AG08395 (cell line): ENCODE data around the gene FCRLB.
"Not testable (repeated sequence)": the region's sequence is repeated elsewhere in the genome, so short reads cannot be mapped to it uniquely, and the experiment has no call there.

ENCODE experiments used
- DNase-seq: peaks from one replicate; pipeline ENCODE4 v3.0.0; 2012; ENCODE audit warnings: mixed read lengths, low spot score

Gene FCRLB

GRCh38 chr1:161740921-161741320, 19.6 kb downstream of the FCRLB start:
- no peak for DNase-seq

- no peak for DNase-seq
These were observed 21.9 kb downstream of the FCRLB start for GRCh38 chr1:161743231-161743630.

- DNase-seq, result no peak
These were observed 26.5 kb downstream of the FCRLB start for GRCh38 chr1:161747801-161748200.

GRCh38 chr1:161749509-161750407, 28.4 kb downstream of the FCRLB start, which contains the start of gene DUSP12:
TSS of gene DUSP12 (plus strand) at chr1:161749786. CDS start at chr1:161749802, 16 bp downstream.
- DNase-seq, result peak; percentile 96

GRCh38 chr1:161763522-161764098, 42.3 kb downstream of the FCRLB start:
- no peak for DNase-seq

- peak; percentile 89 for DNase-seq
These were observed 45.0 kb downstream of the FCRLB start, which contains the start of gene ATF6 for GRCh38 chr1:161766102-161766981. TSS of gene ATF6 (plus strand) at chr1:161766320. CDS start at chr1:161766361, 41 bp downstream.

GRCh38 chr1:161768461-161768860, 47.1 kb downstream of the FCRLB start:
- no peak for DNase-seq

GRCh38 chr1:161768986-161769672, 47.8 kb downstream of the FCRLB start:
- no peak for DNase-seq

GRCh38 chr1:161769673-161770045, 48.3 kb downstream of the FCRLB start:
- not testable (repeated sequence) for DNase-seq

- DNase-seq, result no peak
These were observed 48.9 kb downstream of the FCRLB start for GRCh38 chr1:161770250-161770649.

- DNase-seq, result no peak
These were observed 49.8 kb downstream of the FCRLB start for GRCh38 chr1:161771161-161771560.

GRCh38 chr1:161771973-161772372, 50.6 kb downstream of the FCRLB start:
- DNase-seq, result no peak

- no peak for DNase-seq
These were observed 51.1 kb downstream of the FCRLB start for GRCh38 chr1:161772397-161772796.

GRCh38 chr1:161773791-161774190, 52.4 kb downstream of the FCRLB start:
- no peak for DNase-seq

GRCh38 chr1:161777261-161777660, 55.9 kb downstream of the FCRLB start:
- DNase-seq, result no peak
